ENCODE results near the gene FMR1. TPM values are rescaled to one million over a fixed set of nuclear protein-coding genes. Genes with fewer than 3 reads are reported as not detected.

The FMR1 gene
- total RNA-seq, 2 experiments from 2014 or later = 87.9 to 95.3 TPM

- no peak for ATAC-seq (ENCODE audit: poor library complexity)
- intact Hi-C loops (cut with DNase I, micrococcal nuclease) = loop anchor here in 1 of 2 experiments (10.0 kb wide), 1 partner anchor 1591 kb away; the partner anchor contains the start of gene IDS
These were observed 1.9 kb downstream of the FMR1 start for GRCh38 chrX:147913570-147913969.

GRCh38 chrX:147914591-147914990 is 2.9 kb downstream of the FMR1 start:
- peaks cover 16% of the 10 kb centered on the region for H3K4me1 ChIP-seq (ENCODE audit: insufficient read depth, low read length)
- peak overlapping the region; percentile 99 for H3K4me3 Mint-ChIP-seq
- CTCF ChIA-PET = no interaction called here

More at GRCh38 chrX:147913570-147913969, 1.9 kb downstream of the FMR1 start:
- peaks cover 72% of the 10 kb centered on the region for H3K4me1 Mint-ChIP-seq (ENCODE audit: low read depth)
- TF ChIP-seq, protein P1, sequence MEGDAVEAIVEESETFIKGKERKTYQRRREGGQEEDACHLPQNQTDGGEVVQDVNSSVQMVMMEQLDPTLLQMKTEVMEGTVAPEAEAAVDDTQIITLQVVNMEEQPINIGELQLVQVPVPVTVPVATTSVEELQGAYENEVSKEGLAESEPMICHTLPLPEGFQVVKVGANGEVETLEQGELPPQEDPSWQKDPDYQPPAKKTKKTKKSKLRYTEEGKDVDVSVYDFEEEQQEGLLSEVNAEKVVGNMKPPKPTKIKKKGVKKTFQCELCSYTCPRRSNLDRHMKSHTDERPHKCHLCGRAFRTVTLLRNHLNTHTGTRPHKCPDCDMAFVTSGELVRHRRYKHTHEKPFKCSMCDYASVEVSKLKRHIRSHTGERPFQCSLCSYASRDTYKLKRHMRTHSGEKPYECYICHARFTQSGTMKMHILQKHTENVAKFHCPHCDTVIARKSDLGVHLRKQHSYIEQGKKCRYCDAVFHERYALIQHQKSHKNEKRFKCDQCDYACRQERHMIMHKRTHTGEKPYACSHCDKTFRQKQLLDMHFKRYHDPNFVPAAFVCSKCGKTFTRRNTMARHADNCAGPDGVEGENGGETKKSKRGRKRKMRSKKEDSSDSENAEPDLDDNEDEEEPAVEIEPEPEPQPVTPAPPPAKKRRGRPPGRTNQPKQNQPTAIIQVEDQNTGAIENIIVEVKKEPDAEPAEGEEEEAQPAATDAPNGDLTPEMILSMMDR (IDR thresholded peaks at IDR 0.05) = no peak
- H3K4me3 Mint-ChIP-seq = peak overlapping the region; percentile 99
- H3K27me3 ChIP-seq (ENCODE audit: control insufficient read depth in 1 of 2, insufficient read depth in 2 of 2, low read length in 2 of 2) = no peaks in the 10 kb centered on the region
- peak overlapping the region; percentile 98 for H3K4me3 ChIP-seq (ENCODE audit: low read length)
- no peaks in the 10 kb centered on the region for H3K27me3 Mint-ChIP-seq
- DNase-seq = no peak
- H3K9me3 Mint-ChIP-seq = no peaks in the 10 kb centered on the region
- peaks cover 5% of the 10 kb centered on the region for H3K36me3 Mint-ChIP-seq (ENCODE audit: low read depth)
- H3K4me1 ChIP-seq (ENCODE audit: insufficient read depth, low read length) = peaks cover 16% of the 10 kb centered on the region
- no peaks in the 10 kb centered on the region for H3K9me3 ChIP-seq (ENCODE audit: control insufficient read depth in 1 of 2, insufficient read depth in 1 of 2, low read length in 2 of 2)
- no peaks in the 10 kb centered on the region for H3K36me3 ChIP-seq (ENCODE audit: insufficient read depth, low read length)
- H3K27ac Mint-ChIP-seq = peak overlapping the region; percentile 88
- POLR2A ChIA-PET = no interaction called here
- H3K27ac ChIP-seq (ENCODE audit: low read depth in 1 of 2, low read length in 2 of 2) = no peak overlapping the region
- CTCF ChIA-PET = no interaction called here

GRCh38 chrX:147916375-147916968 is 4.8 kb downstream of the FMR1 start:
- POLR2A ChIA-PET = no interaction called here
- Mint-ChIP-seq H3K36me3 (ENCODE audit: low read depth) (peaks cover 5% of the 10 kb centered on the region), H3K9me3 (no peaks in the 10 kb centered on the region), H3K27me3 (no peaks in the 10 kb centered on the region), H3K4me1 (ENCODE audit: low read depth) (peaks cover 84% of the 10 kb centered on the region), H3K27ac (peak overlapping the region; percentile 89), H3K4me3 (peak overlapping the region; percentile 43)
- CTCF ChIA-PET = no interaction called here
- H3K4me1 ChIP-seq (ENCODE audit: insufficient read depth, low read length) = peaks cover 13% of the 10 kb centered on the region
- intact Hi-C loops (cut with DNase I, micrococcal nuclease) = loop anchor here in 1 of 2 experiments (10.0 kb wide), 1 partner anchor 1588 kb away; the partner anchor contains the start of gene IDS
- no peak for DNase-seq
- H3K27ac ChIP-seq (ENCODE audit: low read depth in 1 of 2, low read length in 2 of 2) = no peak overlapping the region
- TF ChIP-seq, protein P1 (IDR thresholded peaks at IDR 0.05) = no peak
- H3K27me3 ChIP-seq (ENCODE audit: control insufficient read depth in 1 of 2, insufficient read depth in 2 of 2, low read length in 2 of 2) = no peaks in the 10 kb centered on the region
- H3K36me3 ChIP-seq (ENCODE audit: insufficient read depth, low read length) = no peaks in the 10 kb centered on the region
- ATAC-seq (ENCODE audit: poor library complexity) = no peak
- H3K4me3 ChIP-seq (ENCODE audit: low read length) = no peak overlapping the region
- H3K9me3 ChIP-seq (ENCODE audit: control insufficient read depth in 1 of 2, insufficient read depth in 1 of 2, low read length in 2 of 2) = no peaks in the 10 kb centered on the region

More at GRCh38 chrX:147914591-147914990, 2.9 kb downstream of the FMR1 start:
- H3K9me3 Mint-ChIP-seq = no peaks in the 10 kb centered on the region
- Histone ChIP-seq H3K36me3 (ENCODE audit: insufficient read depth, low read length) (no peaks in the 10 kb centered on the region), H3K27ac (ENCODE audit: low read depth in 1 of 2, low read length in 2 of 2) (no peak overlapping the region), H3K4me3 (ENCODE audit: low read length) (no peak overlapping the region), H3K9me3 (ENCODE audit: control insufficient read depth in 1 of 2, insufficient read depth in 1 of 2, low read length in 2 of 2) (no peaks in the 10 kb centered on the region), H3K27me3 (ENCODE audit: control insufficient read depth in 1 of 2, insufficient read depth in 2 of 2, low read length in 2 of 2) (no peaks in the 10 kb centered on the region)
- ATAC-seq (ENCODE audit: poor library complexity) = no peak
- TF ChIP-seq, protein P1 (IDR thresholded peaks at IDR 0.05) = no peak
- intact Hi-C loops (cut with DNase I, micrococcal nuclease) = loop anchor here in 1 of 2 experiments (10.0 kb wide), 1 partner anchor 1590 kb away; the partner anchor contains the start of gene IDS
- POLR2A ChIA-PET = no interaction called here
- H3K27ac Mint-ChIP-seq = peak overlapping the region; percentile 89
- H3K27me3 Mint-ChIP-seq = no peaks in the 10 kb centered on the region
- no peak for DNase-seq
- peaks cover 5% of the 10 kb centered on the region for H3K36me3 Mint-ChIP-seq (ENCODE audit: low read depth)
- H3K4me1 Mint-ChIP-seq (ENCODE audit: low read depth) = peaks cover 77% of the 10 kb centered on the region
